ENCODE data around the gene PBX1. TPM values are rescaled to one million over a fixed set of nuclear protein-coding genes. Genes with fewer than 3 reads are reported as not detected.

Gene PBX1
- total and polyA plus RNA-seq, 2 experiments from 2014 or later, result 40.0 to 104 TPM

DNA sequence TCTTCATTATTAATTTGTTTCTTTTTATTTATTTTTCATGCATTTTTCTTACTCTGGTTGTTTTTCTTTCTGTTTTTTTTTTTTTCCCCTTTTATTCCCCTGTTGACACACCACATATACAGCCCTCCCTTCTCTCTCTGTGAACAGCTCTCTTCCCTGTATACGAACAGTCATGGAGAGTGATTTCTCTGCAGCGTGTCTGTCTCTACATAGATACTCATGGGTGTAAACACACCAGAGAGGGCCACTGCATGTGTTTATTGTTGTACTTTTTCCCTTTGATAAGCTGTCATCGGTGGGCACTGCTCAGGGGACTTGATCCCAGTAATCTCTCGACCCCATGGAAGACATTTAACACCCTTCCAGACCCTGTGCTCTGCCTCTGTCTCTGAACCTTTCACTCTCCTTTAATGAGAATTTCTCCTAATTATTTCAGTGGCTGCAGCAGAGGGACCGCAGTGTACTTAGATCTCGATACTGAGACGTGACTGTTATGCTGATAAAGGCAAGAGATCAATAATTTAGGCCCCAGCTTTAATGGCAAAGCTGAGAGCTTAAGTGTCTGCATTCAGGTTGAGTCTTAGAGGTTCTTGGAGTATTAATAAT is 113.1 kb downstream of the PBX1 start:
- H3K4me3 Mint-ChIP-seq, result no peak overlapping the region
- no peaks in the 10 kb centered on the region for H3K36me3 ChIP-seq (ENCODE audit: insufficient read depth)
- peak overlapping the region; percentile 64 for H3K27ac Mint-ChIP-seq
- no peak for DNase-seq (ENCODE audit: low spot score)
- H3K27me3 Mint-ChIP-seq (ENCODE audit: insufficient read depth, low read depth, poor library complexity), result peaks cover 11% of the 10 kb centered on the region
- TF ChIP-seq ZNF114 (CRISPR knock-in tag; IDR thresholded peaks at IDR 0.05), result no peak
- TF ChIP-seq NANOG (IDR thresholded peaks at IDR 0.05; ENCODE audit: borderline replicate concordance), result no peak
- no peak for TF ChIP-seq EZH2 (IDR thresholded peaks at IDR 0.05; ENCODE audit: low read depth, unreplicated experiment)
- TF ChIP-seq, protein P1, sequence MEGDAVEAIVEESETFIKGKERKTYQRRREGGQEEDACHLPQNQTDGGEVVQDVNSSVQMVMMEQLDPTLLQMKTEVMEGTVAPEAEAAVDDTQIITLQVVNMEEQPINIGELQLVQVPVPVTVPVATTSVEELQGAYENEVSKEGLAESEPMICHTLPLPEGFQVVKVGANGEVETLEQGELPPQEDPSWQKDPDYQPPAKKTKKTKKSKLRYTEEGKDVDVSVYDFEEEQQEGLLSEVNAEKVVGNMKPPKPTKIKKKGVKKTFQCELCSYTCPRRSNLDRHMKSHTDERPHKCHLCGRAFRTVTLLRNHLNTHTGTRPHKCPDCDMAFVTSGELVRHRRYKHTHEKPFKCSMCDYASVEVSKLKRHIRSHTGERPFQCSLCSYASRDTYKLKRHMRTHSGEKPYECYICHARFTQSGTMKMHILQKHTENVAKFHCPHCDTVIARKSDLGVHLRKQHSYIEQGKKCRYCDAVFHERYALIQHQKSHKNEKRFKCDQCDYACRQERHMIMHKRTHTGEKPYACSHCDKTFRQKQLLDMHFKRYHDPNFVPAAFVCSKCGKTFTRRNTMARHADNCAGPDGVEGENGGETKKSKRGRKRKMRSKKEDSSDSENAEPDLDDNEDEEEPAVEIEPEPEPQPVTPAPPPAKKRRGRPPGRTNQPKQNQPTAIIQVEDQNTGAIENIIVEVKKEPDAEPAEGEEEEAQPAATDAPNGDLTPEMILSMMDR (conservative IDR thresholded peaks at IDR 0.05; ENCODE audit: low read depth in 2 of 2), result no peak
- H3K9me3 Mint-ChIP-seq, result no peaks in the 10 kb centered on the region
- peak overlapping the region; percentile 74 for H3K27ac ChIP-seq (ENCODE audit: low read depth)
- H3K4me1 Mint-ChIP-seq, result peaks cover 59% of the 10 kb centered on the region
- H3K4me2 ChIP-seq, result peak overlapping the region; percentile 73
- no peak overlapping the region for H2AFZ ChIP-seq
- H3K4me3 ChIP-seq, result 0 out of 2 replicates have a peak overlapping the region, but pooled peaks have one; percentile 26
- 0 out of 2 replicates have a peak, but pooled peaks cover 3% of the 10 kb centered on the region for H3K9me2 ChIP-seq (ENCODE audit: insufficient read depth)
- H3K4me1 ChIP-seq (ENCODE audit: insufficient read depth), result peaks cover 46% of the 10 kb centered on the region
- peaks cover 3% of the 10 kb centered on the region; the same call in 1 of the 3 replicates for H3K36me3 Mint-ChIP-seq (ENCODE audit: low read depth)
- no peaks in the 10 kb centered on the region for H3K27me3 ChIP-seq (ENCODE audit: insufficient read depth)
- peaks cover 8% of the 10 kb centered on the region; the same call in 1 of the 2 replicates for H3F3A ChIP-seq (replicated peaks; ENCODE audit: low read depth)
- ATAC-seq, result no peak
- H4K20me1 ChIP-seq (replicated peaks; ENCODE audit: insufficient read depth), result peaks cover 31% of the 10 kb centered on the region
- H3K79me2 ChIP-seq (replicated peaks; ENCODE audit: insufficient read depth), result peaks cover 92% of the 10 kb centered on the region

GRCh38 chr1:164672588-164672987 is 113.6 kb downstream of the PBX1 start:
- Histone ChIP-seq H3K27me3 (ENCODE audit: insufficient read depth) (no peaks in the 10 kb centered on the region), H3K36me3 (ENCODE audit: insufficient read depth) (no peaks in the 10 kb centered on the region), H3K79me2 (replicated peaks; ENCODE audit: insufficient read depth) (peaks cover 92% of the 10 kb centered on the region), H3K4me2 (no peak overlapping the region), H2AFZ (no peak overlapping the region), H3K27ac (ENCODE audit: low read depth) (no peak overlapping the region), H3K4me1 (ENCODE audit: insufficient read depth) (peaks cover 46% of the 10 kb centered on the region), H3F3A (replicated peaks; ENCODE audit: low read depth) (peaks cover 8% of the 10 kb centered on the region; the same call in 1 of the 2 replicates), H3K9me2 (ENCODE audit: insufficient read depth) (0 out of 2 replicates have a peak, but pooled peaks cover 3% of the 10 kb centered on the region), H4K20me1 (replicated peaks; ENCODE audit: insufficient read depth) (peaks cover 31% of the 10 kb centered on the region), H3K4me3 (no peak overlapping the region)
- no peaks in the 10 kb centered on the region for H3K9me3 Mint-ChIP-seq
- peaks cover 6% of the 10 kb centered on the region for H3K36me3 Mint-ChIP-seq (ENCODE audit: low read depth)
- peaks cover 11% of the 10 kb centered on the region for H3K27me3 Mint-ChIP-seq (ENCODE audit: insufficient read depth, low read depth, poor library complexity)
- DNase-seq (ENCODE audit: low spot score) (no peak), ATAC-seq (no peak)
- no peak overlapping the region for H3K27ac Mint-ChIP-seq
- H3K4me3 Mint-ChIP-seq, result no peak overlapping the region
- peaks cover 59% of the 10 kb centered on the region for H3K4me1 Mint-ChIP-seq
- TF ChIP-seq, protein P2, sequence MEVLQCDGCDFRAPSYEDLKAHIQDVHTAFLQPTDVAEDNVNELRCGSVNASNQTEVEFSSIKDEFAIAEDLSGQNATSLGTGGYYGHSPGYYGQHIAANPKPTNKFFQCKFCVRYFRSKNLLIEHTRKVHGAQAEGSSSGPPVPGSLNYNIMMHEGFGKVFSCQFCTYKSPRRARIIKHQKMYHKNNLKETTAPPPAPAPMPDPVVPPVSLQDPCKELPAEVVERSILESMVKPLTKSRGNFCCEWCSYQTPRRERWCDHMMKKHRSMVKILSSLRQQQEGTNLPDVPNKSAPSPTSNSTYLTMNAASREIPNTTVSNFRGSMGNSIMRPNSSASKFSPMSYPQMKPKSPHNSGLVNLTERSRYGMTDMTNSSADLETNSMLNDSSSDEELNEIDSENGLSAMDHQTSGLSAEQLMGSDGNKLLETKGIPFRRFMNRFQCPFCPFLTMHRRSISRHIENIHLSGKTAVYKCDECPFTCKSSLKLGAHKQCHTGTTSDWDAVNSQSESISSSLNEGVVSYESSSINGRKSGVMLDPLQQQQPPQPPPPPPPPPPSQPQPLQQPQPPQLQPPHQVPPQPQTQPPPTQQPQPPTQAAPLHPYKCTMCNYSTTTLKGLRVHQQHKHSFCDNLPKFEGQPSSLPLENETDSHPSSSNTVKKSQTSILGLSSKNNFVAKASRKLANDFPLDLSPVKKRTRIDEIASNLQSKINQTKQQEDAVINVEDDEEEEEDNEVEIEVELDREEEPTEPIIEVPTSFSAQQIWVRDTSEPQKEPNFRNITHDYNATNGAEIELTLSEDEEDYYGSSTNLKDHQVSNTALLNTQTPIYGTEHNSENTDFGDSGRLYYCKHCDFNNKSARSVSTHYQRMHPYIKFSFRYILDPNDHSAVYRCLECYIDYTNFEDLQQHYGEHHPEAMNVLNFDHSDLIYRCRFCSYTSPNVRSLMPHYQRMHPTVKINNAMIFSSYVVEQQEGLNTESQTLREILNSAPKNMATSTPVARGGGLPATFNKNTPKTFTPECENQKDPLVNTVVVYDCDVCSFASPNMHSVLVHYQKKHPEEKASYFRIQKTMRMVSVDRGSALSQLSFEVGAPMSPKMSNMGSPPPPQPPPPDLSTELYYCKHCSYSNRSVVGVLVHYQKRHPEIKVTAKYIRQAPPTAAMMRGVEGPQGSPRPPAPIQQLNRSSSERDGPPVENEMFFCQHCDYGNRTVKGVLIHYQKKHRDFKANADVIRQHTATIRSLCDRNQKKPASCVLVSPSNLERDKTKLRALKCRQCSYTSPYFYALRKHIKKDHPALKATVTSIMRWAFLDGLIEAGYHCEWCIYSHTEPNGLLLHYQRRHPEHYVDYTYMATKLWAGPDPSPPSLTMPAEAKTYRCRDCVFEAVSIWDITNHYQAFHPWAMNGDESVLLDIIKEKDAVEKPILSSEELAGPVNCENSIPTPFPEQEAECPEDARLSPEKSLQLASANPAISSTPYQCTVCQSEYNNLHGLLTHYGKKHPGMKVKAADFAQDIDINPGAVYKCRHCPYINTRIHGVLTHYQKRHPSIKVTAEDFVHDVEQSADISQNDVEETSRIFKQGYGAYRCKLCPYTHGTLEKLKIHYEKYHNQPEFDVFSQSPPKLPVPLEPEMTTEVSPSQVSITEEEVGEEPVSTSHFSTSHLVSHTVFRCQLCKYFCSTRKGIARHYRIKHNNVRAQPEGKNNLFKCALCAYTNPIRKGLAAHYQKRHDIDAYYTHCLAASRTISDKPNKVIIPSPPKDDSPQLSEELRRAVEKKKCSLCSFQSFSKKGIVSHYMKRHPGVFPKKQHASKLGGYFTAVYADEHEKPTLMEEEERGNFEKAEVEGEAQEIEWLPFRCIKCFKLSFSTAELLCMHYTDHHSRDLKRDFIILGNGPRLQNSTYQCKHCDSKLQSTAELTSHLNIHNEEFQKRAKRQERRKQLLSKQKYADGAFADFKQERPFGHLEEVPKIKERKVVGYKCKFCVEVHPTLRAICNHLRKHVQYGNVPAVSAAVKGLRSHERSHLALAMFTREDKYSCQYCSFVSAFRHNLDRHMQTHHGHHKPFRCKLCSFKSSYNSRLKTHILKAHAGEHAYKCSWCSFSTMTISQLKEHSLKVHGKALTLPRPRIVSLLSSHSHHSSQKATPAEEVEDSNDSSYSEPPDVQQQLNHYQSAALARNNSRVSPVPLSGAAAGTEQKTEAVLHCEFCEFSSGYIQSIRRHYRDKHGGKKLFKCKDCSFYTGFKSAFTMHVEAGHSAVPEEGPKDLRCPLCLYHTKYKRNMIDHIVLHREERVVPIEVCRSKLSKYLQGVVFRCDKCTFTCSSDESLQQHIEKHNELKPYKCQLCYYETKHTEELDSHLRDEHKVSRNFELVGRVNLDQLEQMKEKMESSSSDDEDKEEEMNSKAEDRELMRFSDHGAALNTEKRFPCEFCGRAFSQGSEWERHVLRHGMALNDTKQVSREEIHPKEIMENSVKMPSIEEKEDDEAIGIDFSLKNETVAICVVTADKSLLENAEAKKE (CRISPR knock-in tag; IDR thresholded peaks at IDR 0.05), result no peak
- TF ChIP-seq ZNF331 (CRISPR knock-in tag; IDR thresholded peaks at IDR 0.05; ENCODE audit: low read depth) (no peak), CREB1 (CRISPR knock-in tag; IDR thresholded peaks at IDR 0.05; ENCODE audit: low read depth) (no peak), STAT1 (IDR thresholded peaks at IDR 0.05; ENCODE audit: unreplicated experiment) (no peak), JUNB (IDR thresholded peaks at IDR 0.05; ENCODE audit: unreplicated experiment) (no peak), POLR2AphosphoS5 (IDR thresholded peaks at IDR 0.05; ENCODE audit: low read depth) (no peak), ZNF114 (CRISPR knock-in tag; IDR thresholded peaks at IDR 0.05) (no peak)
- TF ChIP-seq, protein P3, sequence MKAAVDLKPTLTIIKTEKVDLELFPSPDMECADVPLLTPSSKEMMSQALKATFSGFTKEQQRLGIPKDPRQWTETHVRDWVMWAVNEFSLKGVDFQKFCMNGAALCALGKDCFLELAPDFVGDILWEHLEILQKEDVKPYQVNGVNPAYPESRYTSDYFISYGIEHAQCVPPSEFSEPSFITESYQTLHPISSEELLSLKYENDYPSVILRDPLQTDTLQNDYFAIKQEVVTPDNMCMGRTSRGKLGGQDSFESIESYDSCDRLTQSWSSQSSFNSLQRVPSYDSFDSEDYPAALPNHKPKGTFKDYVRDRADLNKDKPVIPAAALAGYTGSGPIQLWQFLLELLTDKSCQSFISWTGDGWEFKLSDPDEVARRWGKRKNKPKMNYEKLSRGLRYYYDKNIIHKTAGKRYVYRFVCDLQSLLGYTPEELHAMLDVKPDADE (IDR thresholded peaks at IDR 0.05), result no peak

Measured in GM23338 (cell line).